Trophoblast cell (in vitro differentiated cells and primary cell): ENCODE measurements around the gene CEP85.

Experiments
- DNase-seq, 2 donors: peaks; one replicate each; pipeline ENCODE4 v3.0.0-alpha.2; 2016
- H2AFZ ChIP-seq: 2 replicates; pipeline ENCODE4 v1.6.1; 2013; ENCODE audit warnings: low read length, moderate library complexity, mild to moderate bottlenecking; ENCODE audit not compliant: insufficient read depth, poor library complexity
- H2AK5ac ChIP-seq: 2 replicates; pipeline ENCODE4 v1.6.1; 2013; ENCODE audit warnings: mild to moderate bottlenecking, low read length
- H2BK120ac ChIP-seq: 2 replicates; pipeline ENCODE4 v1.6.1; 2013; ENCODE audit warnings: low read length, mild to moderate bottlenecking, moderate library complexity; ENCODE audit not compliant: insufficient read depth, poor library complexity
- H2BK12ac ChIP-seq: 2 replicates; pipeline ENCODE4 v1.6.1; 2013; ENCODE audit warnings: mild to moderate bottlenecking, low read length, moderate library complexity
- H2BK5ac ChIP-seq: 2 replicates; pipeline ENCODE4 v1.6.1; 2013; ENCODE audit warnings: low read length, low read depth, moderate library complexity, mild to moderate bottlenecking; ENCODE audit not compliant: poor library complexity
- H3K14ac ChIP-seq: 2 replicates; pipeline ENCODE4 v1.6.1; 2013; ENCODE audit warnings: mild to moderate bottlenecking, low read length
- H3K18ac ChIP-seq: 2 replicates; pipeline ENCODE4 v1.6.1; 2013; ENCODE audit warnings: mild to moderate bottlenecking, low read length
- H3K23ac ChIP-seq: 2 replicates; pipeline ENCODE4 v1.6.1; 2013; ENCODE audit warnings: low read length
- H3K27ac ChIP-seq: 2 replicates; pipeline ENCODE4 v1.5.1; 2013; ENCODE audit warnings: low read depth, mild to moderate bottlenecking, inconsistent platforms, low read length, moderate library complexity
- H3K27me3 ChIP-seq: 2 replicates; pipeline ENCODE4 v1.6.1; 2013; ENCODE audit warnings: inconsistent platforms, mild to moderate bottlenecking, low read length, moderate library complexity; ENCODE audit not compliant: insufficient read depth
- H3K36me3 ChIP-seq, 2 experiments: 1 replicate in 1 of 2; 2 replicates in 1 of 2; pipeline ENCODE4 v1.6.1; 2013; ENCODE audit warnings: low read length in 2 of 2, mild to moderate bottlenecking in 2 of 2, moderate library complexity in 1 of 2; ENCODE audit not compliant: insufficient read depth in 2 of 2, control insufficient read depth in 1 of 2
- H3K4ac ChIP-seq: 2 replicates; pipeline ENCODE4 v1.6.1; 2013; ENCODE audit warnings: low read depth, mild to moderate bottlenecking, low read length, moderate library complexity
- H3K4me1 ChIP-seq, 2 experiments: 1 replicate in 1 of 2; 2 replicates in 1 of 2; pipeline ENCODE4 v1.6.1; 2013; ENCODE audit warnings: low read length in 2 of 2, mild to moderate bottlenecking in 2 of 2, moderate library complexity in 1 of 2; ENCODE audit not compliant: insufficient read depth in 2 of 2, control insufficient read depth in 1 of 2
- H3K4me2 ChIP-seq: 2 replicates; pipeline ENCODE4 v1.6.1; 2013; ENCODE audit warnings: inconsistent platforms, mild to moderate bottlenecking, low read length, moderate library complexity
- H3K4me3 ChIP-seq: 2 replicates; pipeline ENCODE4 v1.5.1; 2013; ENCODE audit warnings: mild to moderate bottlenecking, low read depth, low read length, inconsistent platforms
- H3K79me1 ChIP-seq: one replicate; pipeline ENCODE4 v1.6.1; 2013; ENCODE audit warnings: low read length
- H3K79me2 ChIP-seq: 2 replicates; pipeline ENCODE4 v1.6.1; 2013; ENCODE audit warnings: low read length, mild to moderate bottlenecking; ENCODE audit not compliant: control insufficient read depth, insufficient read depth, poor library complexity
- H3K9ac ChIP-seq: 2 replicates; pipeline ENCODE4 v1.6.1; 2013; ENCODE audit warnings: mild to moderate bottlenecking, low read length
- H3K9me3 ChIP-seq: 2 replicates; pipeline ENCODE4 v1.6.1; 2013; ENCODE audit warnings: low read depth, mild to moderate bottlenecking, control low read depth, inconsistent platforms, low read length; ENCODE audit not compliant: insufficient read depth
- H4K12ac ChIP-seq: 2 replicates; pipeline ENCODE4 v1.6.1; 2013; ENCODE audit warnings: low read depth, mild to moderate bottlenecking, low read length, moderate library complexity
- H4K8ac ChIP-seq: 2 replicates; pipeline ENCODE4 v1.6.1; 2013; ENCODE audit warnings: low read depth, mild to moderate bottlenecking, low read length, moderate library complexity
- H4K91ac ChIP-seq: one replicate; pipeline ENCODE4 v1.6.1; 2013; ENCODE audit warnings: low read depth, mild to moderate bottlenecking, low read length, moderate library complexity
- WGBS: extraction: QIAGEN DNeasy Blood & Tissue Kit; methylation state at CpG from one replicate; pipeline ENCODE4 v1.1.7; 2013; ENCODE audit warnings: missing lambda C conversion rate; ENCODE audit not compliant: insufficient read length, insufficient coverage; ENCODE audit errors: extremely low coverage; 5-methylcytosine and 5-hydroxymethylcytosine counted together

CEP85 gene

DNA sequence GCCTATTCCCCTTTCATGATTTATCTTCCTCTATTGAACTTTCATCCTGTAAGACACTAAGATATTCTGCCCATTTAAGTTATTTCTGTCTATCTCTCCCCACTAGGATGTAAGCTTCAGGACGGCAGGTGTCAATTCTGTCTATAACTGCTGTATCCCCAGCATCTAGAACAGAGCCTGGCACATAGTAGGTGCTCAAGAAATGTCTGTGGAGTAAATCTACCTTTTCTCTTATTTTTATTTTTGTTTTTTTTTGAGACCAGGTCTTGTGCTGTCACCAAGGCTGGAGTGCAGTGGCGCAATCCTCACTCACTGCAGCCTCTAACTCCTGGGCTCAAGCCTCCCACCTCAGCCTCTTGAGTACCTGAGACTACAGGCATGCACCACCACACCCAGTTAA lies 89.4 kb downstream of the CEP85 start:
- no peaks in the 10 kb centered on the region for H3K4me1 ChIP-seq

DNA sequence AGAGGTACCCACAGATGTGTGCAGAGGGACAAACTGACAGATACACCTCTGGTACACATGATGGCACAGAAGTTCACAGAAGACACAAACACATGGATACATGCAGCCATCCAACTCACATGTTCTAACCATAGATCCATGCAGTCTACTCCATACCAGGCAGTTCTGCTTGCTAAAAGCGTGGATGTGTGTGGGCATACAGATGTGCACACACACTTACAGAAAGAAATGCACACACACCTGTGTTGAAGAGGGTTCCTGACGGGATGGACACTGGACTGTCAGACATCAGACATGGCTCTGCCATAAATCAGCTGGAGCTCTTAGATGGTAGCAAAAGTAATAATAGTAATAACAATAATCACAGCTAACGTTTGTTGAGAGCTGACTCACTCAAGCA lies 90.5 kb downstream of the CEP85 start:
- no peaks in the 10 kb centered on the region for H3K27me3 ChIP-seq
- H2BK120ac ChIP-seq: no peak overlapping the region
- no peak overlapping the region for H3K23ac ChIP-seq
- no peak overlapping the region for H3K27ac ChIP-seq
- H4K91ac ChIP-seq: no peak overlapping the region
- no peak overlapping the region for H2BK12ac ChIP-seq
- H2AFZ ChIP-seq: no peak overlapping the region
- no CpG with 5 or more reads among the region's 3 CpGs for WGBS
- no peak overlapping the region for H4K12ac ChIP-seq
- H3K79me1 ChIP-seq: no peaks in the 10 kb centered on the region
- no peak overlapping the region for H3K4ac ChIP-seq
- H3K4me2 ChIP-seq: no peak overlapping the region
- H2BK5ac ChIP-seq: no peak overlapping the region
- H3K4me1 ChIP-seq: no peaks in the 10 kb centered on the region
- H3K36me3 ChIP-seq: peaks cover 44 to 49% of the 10 kb centered on the region in 2 experiments
- no peak overlapping the region for H3K9ac ChIP-seq
- H3K14ac ChIP-seq: no peak overlapping the region
- no peak for DNase-seq
- no peaks in the 10 kb centered on the region for H3K79me2 ChIP-seq
- no peak overlapping the region for H4K8ac ChIP-seq
- no peak overlapping the region for H3K18ac ChIP-seq
- H2AK5ac ChIP-seq: no peak overlapping the region
- peaks cover 5% of the 10 kb centered on the region for H3K9me3 ChIP-seq
- H3K4me3 ChIP-seq: no peak overlapping the region

More for the DNA sequence above, 89.4 kb downstream of the CEP85 start:
- Histone ChIP-seq H2AK5ac (no peak overlapping the region), H3K79me1 (no peaks in the 10 kb centered on the region), H2BK12ac (no peak overlapping the region), H3K23ac (no peak overlapping the region), H4K91ac (no peak overlapping the region), H3K27me3 (no peaks in the 10 kb centered on the region), H3K79me2 (no peaks in the 10 kb centered on the region), H4K12ac (no peak overlapping the region), H4K8ac (no peak overlapping the region), H3K27ac (no peak overlapping the region), H3K36me3 (peaks cover 38 to 44% of the 10 kb centered on the region in 2 experiments), H3K4me2 (no peak overlapping the region), H3K4ac (no peak overlapping the region), H3K18ac (no peak overlapping the region), H3K14ac (no peak overlapping the region), H2BK5ac (no peak overlapping the region), H3K9me3 (peaks cover 5% of the 10 kb centered on the region), H3K4me3 (no peak overlapping the region), H2AFZ (no peak overlapping the region), H3K9ac (no peak overlapping the region), H2BK120ac (no peak overlapping the region)
- DNase-seq: no peak
- no CpG with 5 or more reads among the region's 2 CpGs for WGBS

DNA sequence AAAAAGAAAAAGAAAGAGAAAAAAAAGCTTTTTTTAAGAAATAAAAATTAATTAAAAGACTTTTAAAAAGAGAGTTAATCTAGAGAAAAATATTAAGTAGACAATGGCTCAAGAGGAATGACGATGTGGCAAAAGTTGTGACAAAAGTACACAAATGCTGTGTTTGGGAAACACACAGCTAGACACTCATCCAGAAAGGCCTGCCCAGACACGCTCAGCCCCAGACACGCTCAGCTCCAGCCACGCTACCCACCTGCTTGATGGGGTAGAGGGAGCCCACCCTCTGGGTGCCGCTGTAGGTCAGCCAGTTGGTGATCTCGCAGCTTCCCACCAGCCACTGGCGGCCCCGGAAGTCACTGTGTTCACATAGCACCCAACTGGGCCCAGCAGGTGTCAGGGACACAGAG lies 94.0 kb downstream of the CEP85 start:
- Histone ChIP-seq H3K79me2 (no peaks in the 10 kb centered on the region), H3K18ac (no peak overlapping the region), H4K12ac (no peak overlapping the region), H3K79me1 (no peaks in the 10 kb centered on the region), H2BK5ac (no peak overlapping the region), H3K36me3 (peaks cover 34 to 45% of the 10 kb centered on the region in 2 experiments), H3K4ac (no peak overlapping the region), H3K23ac (no peak overlapping the region), H3K9ac (no peak overlapping the region), H4K8ac (peak overlapping the region; percentile 71), H4K91ac (peak overlapping the region; percentile 17), H2AFZ (no peak overlapping the region), H3K4me1 (no peaks in the 10 kb centered on the region), H3K9me3 (peaks cover 5% of the 10 kb centered on the region), H3K14ac (peak overlapping the region; percentile 28), H3K4me3 (no peak overlapping the region), H2AK5ac (no peak overlapping the region), H3K27ac (no peak overlapping the region), H3K4me2 (no peak overlapping the region), H3K27me3 (no peaks in the 10 kb centered on the region), H2BK12ac (no peak overlapping the region), H2BK120ac (no peak overlapping the region)
- peak; percentile 5 to 7 for DNase-seq
- no CpG with 5 or more reads among the region's 8 CpGs for WGBS
